WI38 (cell line): Measurements from ENCODE around the gene SLC5A12.

Experiments used
- H3K4me3 ChIP-seq: 2 replicates; pipeline ENCODE4 v1.5.1; 2011; ENCODE audit warnings: low read depth, mild to moderate bottlenecking, control low read depth, low read length
- TF ChIP-seq, protein P1 (sequence below): IDR thresholded peaks from 2 replicates; pipeline ENCODE4 v1.5.1; 2012; ENCODE audit warnings: low read depth, mild to moderate bottlenecking, control low read depth, low read length

Gene SLC5A12

DNA sequence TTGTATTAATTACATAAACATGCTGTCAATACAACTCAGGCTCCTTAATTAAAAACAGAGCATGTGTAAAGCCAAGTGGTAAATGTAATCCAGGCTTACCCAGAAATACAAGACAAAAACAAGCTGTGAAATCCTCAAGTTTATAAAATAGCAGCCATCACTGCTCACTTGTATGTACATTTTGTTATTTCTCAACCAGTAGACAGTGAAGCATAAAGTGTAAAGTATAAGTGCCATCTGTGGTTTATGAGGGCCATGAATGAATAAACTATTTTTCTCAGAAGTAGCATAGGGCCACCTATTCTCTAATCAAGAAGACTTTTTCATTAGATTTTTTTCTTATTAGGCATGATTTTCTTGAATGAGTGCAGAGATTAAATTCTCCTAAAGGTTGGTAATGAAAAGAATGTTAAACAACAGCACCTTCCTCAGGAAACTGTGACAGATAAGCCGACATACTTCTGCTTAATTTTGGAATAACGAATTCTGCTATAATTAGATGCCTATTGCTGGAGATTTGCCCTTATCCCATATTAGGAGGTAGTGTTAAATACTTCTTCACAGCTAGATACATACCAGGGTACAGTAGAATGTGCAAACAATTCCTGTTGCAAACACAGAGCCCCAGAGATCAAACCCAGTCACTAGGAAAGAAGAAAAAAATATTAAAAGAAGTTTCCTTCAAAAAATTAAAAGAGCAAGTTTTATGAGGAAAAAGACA is 13.0 kb downstream of the SLC5A12 start:
- H3K4me3 ChIP-seq: no peak overlapping the region
- TF ChIP-seq, protein P1, sequence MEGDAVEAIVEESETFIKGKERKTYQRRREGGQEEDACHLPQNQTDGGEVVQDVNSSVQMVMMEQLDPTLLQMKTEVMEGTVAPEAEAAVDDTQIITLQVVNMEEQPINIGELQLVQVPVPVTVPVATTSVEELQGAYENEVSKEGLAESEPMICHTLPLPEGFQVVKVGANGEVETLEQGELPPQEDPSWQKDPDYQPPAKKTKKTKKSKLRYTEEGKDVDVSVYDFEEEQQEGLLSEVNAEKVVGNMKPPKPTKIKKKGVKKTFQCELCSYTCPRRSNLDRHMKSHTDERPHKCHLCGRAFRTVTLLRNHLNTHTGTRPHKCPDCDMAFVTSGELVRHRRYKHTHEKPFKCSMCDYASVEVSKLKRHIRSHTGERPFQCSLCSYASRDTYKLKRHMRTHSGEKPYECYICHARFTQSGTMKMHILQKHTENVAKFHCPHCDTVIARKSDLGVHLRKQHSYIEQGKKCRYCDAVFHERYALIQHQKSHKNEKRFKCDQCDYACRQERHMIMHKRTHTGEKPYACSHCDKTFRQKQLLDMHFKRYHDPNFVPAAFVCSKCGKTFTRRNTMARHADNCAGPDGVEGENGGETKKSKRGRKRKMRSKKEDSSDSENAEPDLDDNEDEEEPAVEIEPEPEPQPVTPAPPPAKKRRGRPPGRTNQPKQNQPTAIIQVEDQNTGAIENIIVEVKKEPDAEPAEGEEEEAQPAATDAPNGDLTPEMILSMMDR: no peak

DNA sequence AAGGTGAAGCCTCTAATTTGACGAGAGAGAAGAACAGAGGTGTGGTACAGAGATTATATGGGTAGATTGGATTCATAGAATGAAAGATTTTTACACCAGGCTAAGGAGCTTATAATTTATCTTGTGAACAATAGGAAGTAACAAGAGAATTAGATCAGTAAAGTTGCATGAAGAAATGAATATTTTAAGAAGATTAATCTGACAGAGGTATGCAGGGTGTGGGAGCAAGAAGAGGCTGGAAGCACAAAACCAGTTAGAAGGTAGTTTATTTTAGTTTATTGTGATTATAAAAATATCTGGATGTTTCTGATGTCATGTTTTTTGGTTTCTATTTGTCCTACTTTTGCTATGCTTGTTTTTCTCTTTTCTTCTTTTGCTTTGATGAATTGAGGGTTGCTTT is 15.7 kb downstream of the SLC5A12 start:
- TF ChIP-seq, protein P1: no peak

DNA sequence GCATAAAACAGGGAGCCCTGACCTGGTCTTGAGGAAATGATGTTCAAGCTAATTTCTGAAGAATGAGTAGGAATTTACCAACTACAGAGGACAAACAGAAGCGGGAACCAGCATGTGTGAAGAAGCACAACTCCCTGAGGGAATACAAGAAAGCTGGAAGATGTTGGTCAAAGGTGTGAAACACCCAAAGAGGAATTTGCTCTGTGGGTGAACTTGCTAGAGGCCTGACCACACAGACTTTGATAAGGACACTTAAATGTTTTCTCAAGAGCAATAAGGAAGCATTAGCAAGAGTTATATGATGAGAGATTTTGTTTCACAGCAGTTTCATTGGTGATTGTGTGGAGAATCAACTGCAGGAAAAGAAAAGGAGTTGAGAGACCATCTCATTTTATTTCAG is 17.6 kb downstream of the SLC5A12 start:
- no peak overlapping the region for H3K4me3 ChIP-seq

More for the DNA sequence above, 15.7 kb downstream of the SLC5A12 start:
- no peak overlapping the region for H3K4me3 ChIP-seq

DNA sequence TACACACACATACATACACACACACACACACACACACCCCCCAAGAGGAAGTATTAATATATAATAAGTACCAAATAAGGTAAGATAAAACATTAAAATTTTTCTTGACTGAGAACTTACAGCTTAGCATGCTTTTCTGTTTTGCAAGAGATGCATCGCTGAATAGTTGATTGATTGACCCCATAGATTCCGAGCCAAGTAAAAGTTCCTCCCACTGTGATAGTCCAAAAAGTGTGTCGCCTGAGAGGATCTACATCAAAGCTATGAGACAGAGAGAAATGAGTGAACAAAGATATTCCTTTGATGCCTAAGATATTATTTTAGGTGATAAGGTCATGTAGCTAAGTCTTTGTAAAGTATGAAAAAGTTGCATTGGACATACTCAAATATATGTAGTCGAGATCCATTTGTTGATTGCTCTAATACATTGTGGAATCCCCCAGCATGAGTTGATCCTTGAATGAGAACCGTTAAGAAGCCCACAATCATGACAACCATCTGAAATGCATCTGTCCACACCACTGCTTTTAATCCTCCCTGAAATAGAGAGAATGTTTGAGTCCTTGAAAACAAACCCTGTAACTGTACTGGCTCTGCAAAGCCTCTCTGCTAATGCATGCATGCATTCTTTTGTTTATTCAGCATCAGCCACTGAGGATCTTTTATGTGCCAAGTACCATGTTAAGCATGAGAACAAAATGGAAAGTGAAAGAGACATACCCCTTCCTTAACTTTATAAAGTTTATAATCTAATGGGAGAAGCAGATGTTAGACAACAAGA is 18.3 kb downstream of the SLC5A12 start:
- TF ChIP-seq, protein P1: no peak
- H3K4me3 ChIP-seq: no peak overlapping the region

More for the DNA sequence above, 17.6 kb downstream of the SLC5A12 start:
- TF ChIP-seq, protein P1: no peak

DNA sequence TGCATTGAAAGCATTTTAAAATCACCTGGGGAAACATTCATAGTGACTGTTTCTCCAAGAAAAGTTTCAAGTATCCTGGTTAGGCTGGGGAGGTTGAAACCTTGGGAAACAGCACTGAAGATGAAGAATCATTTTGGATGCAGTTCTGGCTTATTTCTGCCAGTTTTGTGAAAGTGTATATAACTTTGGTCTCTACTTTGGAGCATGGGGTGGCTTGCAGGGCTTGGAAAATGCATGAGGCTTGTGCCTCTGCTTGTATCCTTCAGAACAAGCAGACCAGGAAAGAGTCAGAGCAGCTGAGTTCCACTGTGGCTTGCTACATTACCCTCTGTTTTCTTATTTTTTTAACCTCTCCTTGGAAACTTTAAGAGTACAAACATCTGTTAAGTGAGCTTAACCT is 19.5 kb downstream of the SLC5A12 start:
- TF ChIP-seq, protein P1: no peak
- H3K4me3 ChIP-seq: no peak overlapping the region

DNA sequence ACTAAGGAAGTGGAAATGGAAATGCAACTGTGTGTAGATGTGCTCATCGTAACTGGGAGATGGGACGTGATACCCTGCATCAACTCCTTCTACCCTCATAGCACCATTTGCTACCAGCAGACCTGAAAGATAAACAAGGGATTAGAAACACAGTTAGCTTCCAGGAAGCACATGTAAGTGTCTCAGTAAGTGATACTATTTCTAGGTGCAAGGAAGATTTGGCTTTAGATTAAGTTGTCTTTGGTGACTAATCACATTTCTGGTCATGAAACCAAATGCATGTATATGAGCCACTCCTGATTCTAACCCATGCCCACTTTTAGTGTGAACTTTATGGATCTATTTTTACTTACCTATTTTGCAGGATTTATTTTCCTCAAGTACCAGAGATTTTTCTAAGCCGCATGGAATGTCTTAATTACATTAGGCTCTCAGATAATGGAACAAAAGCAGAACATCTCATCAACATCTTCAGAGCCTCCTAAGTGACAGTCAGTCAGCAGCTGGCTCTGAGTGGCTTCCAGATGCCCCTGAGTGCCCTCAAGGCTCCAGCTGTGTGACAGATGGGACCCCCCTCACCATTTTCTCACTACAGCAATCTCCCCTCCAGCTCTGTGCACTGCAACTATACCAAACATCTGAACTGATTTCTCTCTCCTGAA is 21.2 kb downstream of the SLC5A12 start:
- no peak overlapping the region for H3K4me3 ChIP-seq
- TF ChIP-seq, protein P1: no peak
